Thoracic aorta (tissue), 2 donors: ENCODE measurements around the gene TAS1R1. TPM values are rescaled to one million over a fixed set of nuclear protein-coding genes. Genes with fewer than 3 reads are reported as not detected.

Source experiments
- ATAC-seq: fragments of 150-250 bp; one replicate; pipeline ENCODE4 v1.8.0; 2017; ENCODE audit warnings: low read depth; ENCODE audit not compliant: insufficient number of reproducible peaks, low FRiP score
- DNase-seq: peaks from one replicate; pipeline ENCODE4 v3.0.0-alpha.2; 2020; ENCODE audit warnings: low spot score
- H3K27ac ChIP-seq, 2 donors: fragments of 200-600 bp; sonication (generic); 1 replicate in 1 of 2; 2 replicates in 1 of 2; pipeline ENCODE4 v1.5.1; 2016; ENCODE audit warnings: mild to moderate bottlenecking in 2 of 2, moderate library complexity in 2 of 2
- H3K27me3 ChIP-seq: fragments of 200-600 bp; sonication (generic); replicated peaks from 2 replicates; pipeline ENCODE4 v1.6.0; 2016; ENCODE audit warnings: mild to moderate bottlenecking; ENCODE audit not compliant: insufficient read depth
- H3K36me3 ChIP-seq: fragments of 200-600 bp; sonication (generic); one replicate; pipeline ENCODE4 v1.5.1; 2016
- H3K4me1 ChIP-seq, 2 donors: fragments of 200-600 bp; sonication (generic); 1 replicate in 1 of 2; 2 replicates in 1 of 2; pipeline versions ENCODE4 v1.5.1 to v1.6.0; 2016; ENCODE audit warnings: low read depth in 2 of 2, mild to moderate bottlenecking in 1 of 2; ENCODE audit not compliant: control insufficient read depth in 1 of 2
- H3K4me3 ChIP-seq: fragments of 200-600 bp; sonication (generic); 2 replicates; pipeline ENCODE4 v1.5.1; 2016; ENCODE audit warnings: mild to moderate bottlenecking
- H3K9me3 ChIP-seq: fragments of 200-600 bp; sonication (generic); 2 replicates; pipeline ENCODE4 v1.5.1; 2016
- total RNA-seq, 2 donors: library from RNA; depleted of rRNA; stranded (reverse); fragments of >200 nt; gene quantifications; one replicate each; pipeline versions ENCODE4 v1.1.0 to v1.2.3, GENCODE V29; 2016
- TF ChIP-seq, protein P1 (sequence below): fragments of 200-600 bp; sonication (generic); IDR thresholded peaks from one replicate; pipeline ENCODE4 v1.5.1; 2019; ENCODE audit warnings: antibody characterized with exemption

TAS1R1 gene
- total RNA-seq, 2 donors from 2014 or later: 0.81 TPM; not detected in 1

DNA sequence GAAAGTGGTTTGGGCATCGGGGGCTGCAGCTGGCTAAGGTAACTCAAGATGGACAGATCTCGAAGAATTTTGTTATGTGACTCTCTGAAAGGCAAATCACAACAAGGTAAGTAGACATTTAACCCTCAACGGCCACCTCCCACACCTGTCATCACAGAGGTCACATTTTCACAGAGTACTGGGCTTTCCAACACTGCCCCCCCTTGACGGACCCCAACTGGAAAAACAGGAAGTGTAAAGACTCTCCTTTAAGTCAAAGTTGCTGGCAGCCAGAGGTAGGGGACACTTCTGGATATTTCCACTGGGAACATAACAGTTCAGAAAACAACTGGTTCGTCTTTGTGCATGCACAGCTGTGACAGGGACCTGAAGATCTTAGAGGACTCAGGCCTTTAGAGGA is 23.1 kb upstream of the TAS1R1 start:
- DNase-seq: no peak
- H3K9me3 ChIP-seq: no peaks in the 10 kb centered on the region
- no peak for ATAC-seq
- H3K27me3 ChIP-seq: no peaks in the 10 kb centered on the region
- TF ChIP-seq, protein P1, sequence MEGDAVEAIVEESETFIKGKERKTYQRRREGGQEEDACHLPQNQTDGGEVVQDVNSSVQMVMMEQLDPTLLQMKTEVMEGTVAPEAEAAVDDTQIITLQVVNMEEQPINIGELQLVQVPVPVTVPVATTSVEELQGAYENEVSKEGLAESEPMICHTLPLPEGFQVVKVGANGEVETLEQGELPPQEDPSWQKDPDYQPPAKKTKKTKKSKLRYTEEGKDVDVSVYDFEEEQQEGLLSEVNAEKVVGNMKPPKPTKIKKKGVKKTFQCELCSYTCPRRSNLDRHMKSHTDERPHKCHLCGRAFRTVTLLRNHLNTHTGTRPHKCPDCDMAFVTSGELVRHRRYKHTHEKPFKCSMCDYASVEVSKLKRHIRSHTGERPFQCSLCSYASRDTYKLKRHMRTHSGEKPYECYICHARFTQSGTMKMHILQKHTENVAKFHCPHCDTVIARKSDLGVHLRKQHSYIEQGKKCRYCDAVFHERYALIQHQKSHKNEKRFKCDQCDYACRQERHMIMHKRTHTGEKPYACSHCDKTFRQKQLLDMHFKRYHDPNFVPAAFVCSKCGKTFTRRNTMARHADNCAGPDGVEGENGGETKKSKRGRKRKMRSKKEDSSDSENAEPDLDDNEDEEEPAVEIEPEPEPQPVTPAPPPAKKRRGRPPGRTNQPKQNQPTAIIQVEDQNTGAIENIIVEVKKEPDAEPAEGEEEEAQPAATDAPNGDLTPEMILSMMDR: no peak
- H3K36me3 ChIP-seq: peaks cover 45% of the 10 kb centered on the region
- no peak overlapping the region for H3K27ac ChIP-seq
- H3K4me1 ChIP-seq: peaks cover 0 to 3% of the 10 kb centered on the region in 2 donors
- no peak overlapping the region for H3K4me3 ChIP-seq

DNA sequence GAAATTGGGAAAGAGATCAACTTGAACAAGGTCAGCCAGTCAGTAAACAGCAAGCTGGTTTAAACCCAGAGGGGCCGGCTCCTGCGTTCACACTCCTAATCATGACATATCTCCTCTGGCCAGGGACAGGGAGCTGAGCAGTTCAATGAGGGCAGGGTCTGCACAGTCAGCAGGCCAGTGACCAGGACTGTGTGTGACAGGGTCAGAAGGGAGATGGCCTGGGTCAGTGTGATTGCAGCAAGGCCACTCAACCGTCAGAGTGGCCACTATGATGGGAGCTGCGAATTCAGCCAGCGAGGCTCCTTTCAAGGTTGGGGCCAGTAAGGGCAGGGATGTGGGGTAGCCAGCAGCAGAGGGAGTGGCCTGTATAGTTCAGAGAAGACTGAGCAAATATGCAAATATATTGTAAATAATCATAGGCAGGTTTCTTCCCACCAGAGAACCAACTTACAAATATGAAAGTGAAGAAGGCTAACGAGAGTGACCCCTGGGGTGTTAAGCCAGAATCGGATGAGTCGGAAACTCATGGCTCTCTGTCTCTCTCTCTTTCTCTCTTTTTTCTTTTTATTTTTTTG is 20.8 kb upstream of the TAS1R1 start:
- ATAC-seq (no peak), DNase-seq (no peak)
- H3K27ac ChIP-seq: no peak overlapping the region
- H3K36me3 ChIP-seq: peaks cover 30% of the 10 kb centered on the region
- H3K27me3 ChIP-seq: no peaks in the 10 kb centered on the region
- no peak overlapping the region for H3K4me3 ChIP-seq
- peaks cover 0 to 3% of the 10 kb centered on the region in 2 donors for H3K4me1 ChIP-seq
- no peaks in the 10 kb centered on the region for H3K9me3 ChIP-seq
- TF ChIP-seq, protein P1: no peak

- H3K36me3 ChIP-seq: peaks cover 30% of the 10 kb centered on the region
- no peaks in the 10 kb centered on the region for H3K27me3 ChIP-seq
- H3K9me3 ChIP-seq: no peaks in the 10 kb centered on the region
- TF ChIP-seq, protein P1: no peak
- no peak for ATAC-seq
- DNase-seq: no peak
- peaks cover 0 to 3% of the 10 kb centered on the region in 2 donors for H3K4me1 ChIP-seq
- no peak overlapping the region for H3K27ac ChIP-seq
- no peak overlapping the region for H3K4me3 ChIP-seq
Observed at GRCh38 chr1:6535214-6535613, 19.9 kb upstream of the TAS1R1 start.

- no peak overlapping the region for H3K4me3 ChIP-seq
- H3K27me3 ChIP-seq: no peaks in the 10 kb centered on the region
- DNase-seq (no peak), ATAC-seq (no peak)
- TF ChIP-seq, protein P1: no peak
- H3K9me3 ChIP-seq: no peaks in the 10 kb centered on the region
- H3K27ac ChIP-seq: no peak overlapping the region
- peaks cover 27% of the 10 kb centered on the region for H3K36me3 ChIP-seq
- peaks cover 0 to 3% of the 10 kb centered on the region in 2 donors for H3K4me1 ChIP-seq
Observed at GRCh38 chr1:6536291-6536690, 18.8 kb upstream of the TAS1R1 start.

DNA sequence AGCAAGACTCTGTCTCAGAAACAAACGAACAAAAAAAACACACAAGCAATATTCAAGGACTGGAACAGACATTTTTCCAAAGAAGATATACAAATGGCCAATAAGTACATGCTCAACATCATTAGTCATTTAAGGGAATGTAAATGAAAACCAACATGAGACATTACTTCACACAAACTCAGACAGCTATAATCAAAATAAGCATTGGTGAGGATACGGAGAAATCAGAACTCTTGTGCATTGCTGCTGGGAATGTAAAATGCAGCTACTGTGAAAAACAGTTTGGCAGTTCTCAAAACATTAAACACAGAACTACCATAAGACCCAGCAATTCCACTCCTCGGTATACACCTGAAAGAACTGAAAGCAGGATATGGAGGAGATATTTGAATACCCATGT is 16.2 kb upstream of the TAS1R1 start:
- Histone ChIP-seq H3K9me3 (no peaks in the 10 kb centered on the region), H3K4me1 (peaks cover 0 to 3% of the 10 kb centered on the region in 2 donors), H3K27me3 (no peaks in the 10 kb centered on the region), H3K27ac (no peak overlapping the region), H3K36me3 (peaks cover 23% of the 10 kb centered on the region), H3K4me3 (no peak overlapping the region)
- DNase-seq: no peak
- TF ChIP-seq, protein P1: no peak
- no peak for ATAC-seq
